Measurements from ENCODE around the gene SLC2A11.

Gene SLC2A11

DNA sequence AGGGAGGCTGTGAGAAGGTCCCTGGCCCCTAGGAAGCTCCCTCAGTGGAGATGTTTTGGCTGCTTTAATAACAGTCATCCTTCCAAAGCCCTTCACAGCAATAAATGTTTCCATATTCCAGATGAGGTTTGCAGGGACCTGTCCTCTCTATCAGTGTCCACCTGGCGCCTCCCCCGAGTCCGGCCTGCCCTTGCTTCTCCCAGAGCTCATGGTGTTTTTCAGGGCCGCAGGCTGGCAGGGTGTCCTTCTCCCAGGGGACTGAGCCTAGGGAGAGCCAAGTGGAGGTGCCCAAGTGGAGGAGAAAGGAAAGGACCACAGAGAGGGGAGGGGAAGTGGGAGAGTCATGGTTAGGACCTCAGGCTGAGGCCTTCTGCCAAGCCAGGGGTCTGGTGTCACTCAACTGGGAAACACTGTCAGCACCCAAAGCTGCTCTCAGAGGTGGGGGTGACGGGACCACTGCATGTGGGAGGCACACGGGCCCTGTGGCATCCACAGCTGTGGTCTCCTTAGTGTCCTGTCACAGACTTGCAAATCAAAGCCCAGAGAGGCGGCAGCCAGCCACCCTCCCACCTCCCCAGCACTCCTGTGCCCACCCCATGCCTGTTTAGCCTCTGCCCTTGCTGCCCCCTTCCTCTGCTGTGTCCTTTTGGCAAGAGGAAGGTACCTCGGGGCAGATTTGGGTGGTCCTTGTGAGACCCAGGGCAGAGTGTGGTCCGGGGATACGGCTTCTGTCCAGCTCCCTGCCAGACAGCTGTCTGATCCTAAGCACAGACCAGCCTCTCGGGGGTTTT is 25.3 kb upstream of the SLC2A11 start:
- DNase-seq (ENCODE audit: low read depth in 2 of 2) = no peak

- no peak for DNase-seq (ENCODE audit: low read depth in 2 of 2)
Observed at GRCh38 chr22:23833017-23833751, 24.5 kb upstream of the SLC2A11 start.

- no peak for DNase-seq (ENCODE audit: low read depth in 2 of 2)
Observed at GRCh38 chr22:23833911-23834317, 23.8 kb upstream of the SLC2A11 start.

- DNase-seq (ENCODE audit: low read depth in 2 of 2) = no peak
Observed at GRCh38 chr22:23834406-23834792, 23.3 kb upstream of the SLC2A11 start.

GRCh38 chr22:23834793-23835483 is 22.7 kb upstream of the SLC2A11 start:
- DNase-seq (ENCODE audit: low read depth in 2 of 2) = no peak

DNA sequence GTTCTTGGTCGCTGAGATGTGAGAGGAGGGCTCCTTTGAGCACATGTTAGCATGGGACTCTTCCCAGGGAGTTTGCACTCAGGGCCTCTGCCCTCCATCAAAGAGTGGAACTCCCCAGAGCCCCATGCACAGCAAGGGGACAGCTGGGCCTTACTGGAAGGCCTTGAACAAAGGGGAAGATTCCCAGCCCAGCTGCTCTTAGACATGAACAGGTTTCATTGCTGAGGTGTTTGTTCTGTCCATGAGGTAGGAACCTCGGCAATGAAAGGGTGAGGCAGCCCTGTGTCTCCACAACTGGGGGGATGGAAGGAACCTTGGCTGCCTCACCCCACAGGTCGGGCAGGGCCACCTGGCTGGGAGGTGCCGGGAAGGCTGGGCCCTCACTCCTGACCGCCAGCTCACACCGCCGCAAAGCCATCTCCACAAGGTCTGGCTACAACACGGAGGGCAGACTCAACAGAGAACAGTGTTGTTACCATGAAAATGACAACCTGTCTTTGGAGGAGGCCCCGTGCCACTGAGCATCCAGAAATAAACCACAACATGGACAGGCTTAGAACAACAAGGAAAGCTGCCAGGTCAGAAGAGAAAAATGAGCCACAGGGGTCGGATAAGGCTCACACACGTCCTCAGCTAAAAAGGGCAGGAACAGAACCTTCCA is 22.1 kb upstream of the SLC2A11 start:
- no peak for DNase-seq (ENCODE audit: low read depth in 2 of 2)

DNA sequence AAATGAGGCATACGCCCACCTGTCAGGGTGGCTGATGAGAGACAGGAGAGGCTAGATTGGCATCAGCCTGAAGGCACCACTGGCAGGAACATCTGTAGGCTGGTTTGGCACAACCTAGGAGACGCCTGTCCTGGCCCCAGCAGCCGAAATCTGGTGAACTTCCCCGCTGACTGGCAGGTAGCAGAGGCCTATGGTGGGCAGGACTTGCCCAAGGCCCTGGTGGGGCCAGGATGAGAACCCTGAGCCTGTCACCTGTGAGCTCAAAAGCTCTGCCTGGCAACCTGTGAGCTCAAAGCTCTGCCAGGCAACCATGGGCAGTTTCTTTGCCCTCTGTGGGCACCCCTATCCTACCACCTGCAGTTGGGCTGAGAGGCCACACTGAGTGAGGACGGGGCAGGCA is 21.4 kb upstream of the SLC2A11 start:
- DNase-seq (ENCODE audit: low read depth in 2 of 2) = no peak

- no peak for DNase-seq (ENCODE audit: low read depth in 2 of 2)
Observed at GRCh38 chr22:23836692-23837495, 20.8 kb upstream of the SLC2A11 start.

DNA sequence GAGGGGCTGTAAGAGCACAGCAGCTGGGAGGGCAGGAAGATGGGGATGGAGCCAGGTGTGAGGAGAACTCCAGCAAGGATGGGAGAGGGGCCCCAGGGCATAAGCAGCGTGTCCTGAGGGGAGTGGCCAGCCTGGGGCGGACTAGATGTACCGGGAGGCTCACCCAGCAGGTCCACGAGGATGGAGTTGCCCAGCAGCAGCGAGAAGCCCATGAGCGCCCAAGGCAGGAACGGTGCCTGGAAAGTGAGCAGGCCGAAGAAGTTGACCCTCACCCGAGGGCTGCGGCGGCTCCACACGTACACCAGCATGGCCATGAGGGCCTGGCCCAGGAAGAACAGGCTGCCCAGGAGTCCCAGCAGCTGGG is 20.2 kb upstream of the SLC2A11 start:
- DNase-seq (ENCODE audit: low read depth in 2 of 2) = no peak

GRCh38 chr22:23837911-23838680 is 19.6 kb upstream of the SLC2A11 start:
- no peak for DNase-seq (ENCODE audit: low read depth in 2 of 2)

DNA sequence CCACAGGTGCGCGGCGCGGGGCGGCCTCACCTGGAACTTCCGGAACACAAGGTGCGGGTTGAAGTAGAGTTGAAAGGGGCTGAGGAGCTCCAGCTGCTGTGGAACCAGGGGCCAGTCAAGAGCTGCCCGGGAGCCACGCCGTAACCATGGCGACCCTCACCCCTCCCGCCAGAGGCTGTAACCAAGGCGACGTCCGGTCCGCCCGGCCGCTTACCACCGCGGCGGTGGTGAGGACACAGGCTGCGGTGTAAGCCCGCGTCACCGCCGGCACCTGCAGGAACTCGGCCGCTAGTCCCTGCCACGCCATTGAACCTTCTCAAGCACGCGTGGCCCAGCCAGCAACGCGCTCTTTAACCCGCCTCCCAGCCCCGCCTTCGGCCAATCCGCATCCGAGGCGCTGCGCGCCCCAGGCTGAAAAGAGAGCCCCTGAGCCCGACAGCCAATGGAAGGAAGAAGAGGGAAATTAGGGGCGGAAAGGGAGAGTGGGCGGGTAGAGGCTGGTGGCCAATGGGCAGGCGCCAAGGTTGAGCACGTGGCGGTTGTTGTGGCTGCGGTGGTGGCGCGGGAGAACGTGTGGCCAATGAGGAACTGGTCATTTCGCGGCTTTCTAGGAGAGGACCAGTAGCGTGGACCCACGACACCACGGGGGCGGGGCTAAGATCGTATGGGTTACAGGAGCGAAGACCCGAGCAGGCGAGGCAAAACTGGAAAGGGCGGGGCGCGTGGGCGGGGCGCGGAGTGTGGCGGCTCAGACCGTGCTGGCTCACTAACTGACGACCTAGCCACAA is 18.8 kb upstream of the SLC2A11 start, which contains the start of gene DERL3:
Gene DERL3, minus strand, starts transcription at position 326 of the 788 bp plus-strand sequence. Its CDS starts 19 bp downstream, at position 307.
- peak; percentile 91 to 92 for DNase-seq (ENCODE audit: low read depth in 2 of 2)

DNA sequence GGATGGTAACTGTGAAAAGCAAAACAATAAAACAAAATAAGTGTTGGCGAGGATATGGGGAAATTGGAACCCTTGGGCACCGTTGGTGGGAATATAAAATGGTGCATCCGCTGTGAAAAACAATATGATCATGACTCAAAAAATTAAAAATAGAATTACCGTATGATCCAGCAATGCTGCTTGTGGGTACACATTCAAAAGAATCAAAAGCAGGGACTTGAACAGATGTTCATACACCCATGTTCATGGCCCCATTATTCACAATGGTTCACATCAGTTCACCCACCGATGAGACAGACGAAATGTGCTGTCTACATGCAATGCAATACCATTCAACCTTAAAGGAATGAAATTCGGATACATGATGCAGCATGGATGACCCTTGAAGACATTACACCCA is 17.6 kb upstream of the SLC2A11 start:
- no peak for DNase-seq (ENCODE audit: low read depth in 2 of 2)

- no peak for DNase-seq (ENCODE audit: low read depth in 2 of 2)
Observed at GRCh38 chr22:23841292-23841691, 16.4 kb upstream of the SLC2A11 start.

GRCh38 chr22:23841736-23842445 is 15.8 kb upstream of the SLC2A11 start:
- no peak for DNase-seq (ENCODE audit: low read depth in 2 of 2)

DNA sequence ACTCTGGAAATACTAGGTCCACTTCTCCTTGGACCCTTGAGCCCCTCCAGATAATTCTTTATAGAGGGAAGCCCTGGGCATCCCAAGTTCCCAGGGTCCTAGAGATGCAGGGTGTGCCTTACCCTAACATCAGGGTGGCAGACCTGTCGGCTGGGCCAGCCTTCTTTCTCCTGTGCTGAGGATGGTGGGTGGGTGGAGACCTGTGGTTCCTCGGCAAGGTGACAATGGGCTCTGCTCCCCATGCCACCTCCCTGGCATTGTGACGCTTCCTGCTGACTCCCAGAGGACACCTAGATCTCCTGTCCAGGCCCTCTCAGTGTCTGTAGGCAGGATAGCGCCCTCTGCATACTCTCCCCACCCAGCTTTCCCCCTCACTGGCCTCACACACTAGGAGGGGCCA is 15.1 kb upstream of the SLC2A11 start:
- DNase-seq (ENCODE audit: low read depth in 2 of 2) = no peak

- DNase-seq (ENCODE audit: low read depth in 2 of 2) = no peak
Observed at GRCh38 chr22:23844739-23845202, 12.9 kb upstream of the SLC2A11 start.

DNA sequence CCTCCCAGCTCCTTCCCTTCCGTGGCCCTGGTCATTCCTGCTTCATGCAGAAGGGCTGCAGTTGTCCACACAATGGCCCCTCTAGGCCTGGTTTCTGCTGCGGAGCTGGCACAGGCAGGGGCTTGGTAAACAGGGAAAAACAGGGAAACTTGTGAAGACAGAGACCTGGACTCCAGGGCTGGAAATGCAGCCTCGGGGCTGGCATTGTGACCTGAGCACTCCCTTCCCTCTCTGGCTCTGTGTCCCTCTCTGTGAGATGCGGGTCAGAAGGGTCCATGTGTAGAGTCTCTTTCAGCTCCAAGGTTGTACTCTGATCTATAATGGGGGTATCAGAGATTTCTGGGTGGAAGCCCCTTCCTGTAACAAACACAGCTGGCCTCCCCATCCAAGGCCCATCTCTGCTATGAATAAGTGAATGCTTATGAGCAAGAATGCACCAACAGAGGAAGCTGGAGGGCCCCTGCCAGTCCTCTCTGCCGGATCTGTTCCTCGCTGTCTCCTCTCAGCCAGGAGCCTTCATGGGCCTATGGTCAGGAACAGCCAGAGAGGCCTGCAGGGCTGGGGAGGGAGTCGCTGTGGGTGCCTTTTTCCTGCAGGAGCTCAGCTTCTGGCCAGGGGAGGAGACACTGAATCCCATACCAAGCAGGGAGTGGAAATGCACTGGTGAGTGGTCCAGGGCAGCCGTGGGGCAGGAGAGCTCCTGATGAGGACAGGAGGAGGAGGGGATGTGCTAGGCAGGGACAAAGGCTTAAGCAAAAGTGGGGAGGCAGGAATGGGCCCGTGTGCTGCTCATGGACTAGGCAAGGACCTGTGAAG is 12.2 kb upstream of the SLC2A11 start:
- no peak for DNase-seq (ENCODE audit: low read depth in 2 of 2)

DNA sequence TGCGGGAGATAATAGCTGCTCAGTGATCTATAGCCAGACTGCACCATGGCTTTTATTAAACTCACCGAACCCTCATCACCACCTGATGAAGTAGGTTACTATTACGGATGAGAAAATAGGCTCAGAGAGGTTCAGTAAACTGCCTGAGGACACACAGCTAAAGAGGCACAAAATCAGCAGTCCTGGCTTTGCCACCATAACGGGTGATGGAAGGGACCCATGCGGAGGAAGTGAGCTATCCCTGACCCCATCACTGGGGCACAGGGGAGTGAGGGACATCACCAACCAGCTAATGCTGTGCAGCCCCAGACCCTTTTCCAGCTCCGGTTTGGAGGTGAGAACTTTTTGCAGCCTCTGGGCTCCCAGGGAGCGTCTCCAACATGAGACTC is 11.6 kb upstream of the SLC2A11 start:
- no peak for DNase-seq (ENCODE audit: low read depth in 2 of 2)
